ENCODE measurements around the gene FAAP100.

The FAAP100 gene

GRCh38 chr17:81509972-81510784, 42.0 kb downstream of the FAAP100 start:
- DNase-seq, result no peak

GRCh38 chr17:81509207-81509971, 42.8 kb downstream of the FAAP100 start:
- no peak for DNase-seq

- DNase-seq, result no peak
Observed at GRCh38 chr17:81508639-81509206, 43.4 kb downstream of the FAAP100 start.

DNA sequence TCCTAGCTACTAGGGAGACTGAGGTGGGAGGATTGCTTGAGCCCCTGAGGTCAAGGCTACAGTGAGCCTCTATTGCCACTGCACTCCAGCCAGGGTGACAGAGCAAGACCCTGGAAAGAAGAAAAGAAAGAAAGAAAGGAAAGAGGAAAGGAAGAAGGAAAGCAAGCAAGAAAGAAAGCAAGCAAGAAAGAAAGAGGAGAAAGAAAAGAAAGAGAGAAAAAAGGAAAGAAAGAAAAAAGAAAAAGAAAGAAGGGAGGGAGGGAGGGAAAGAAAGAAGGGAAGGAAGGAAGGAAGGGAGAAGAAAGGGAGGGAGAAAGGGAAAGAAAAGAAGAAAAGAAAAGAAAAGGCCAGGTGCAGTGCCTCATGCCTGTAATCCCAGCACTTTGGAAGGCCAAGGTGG, 48.5 kb downstream of the FAAP100 start:
- DNase-seq, result no peak

DNA sequence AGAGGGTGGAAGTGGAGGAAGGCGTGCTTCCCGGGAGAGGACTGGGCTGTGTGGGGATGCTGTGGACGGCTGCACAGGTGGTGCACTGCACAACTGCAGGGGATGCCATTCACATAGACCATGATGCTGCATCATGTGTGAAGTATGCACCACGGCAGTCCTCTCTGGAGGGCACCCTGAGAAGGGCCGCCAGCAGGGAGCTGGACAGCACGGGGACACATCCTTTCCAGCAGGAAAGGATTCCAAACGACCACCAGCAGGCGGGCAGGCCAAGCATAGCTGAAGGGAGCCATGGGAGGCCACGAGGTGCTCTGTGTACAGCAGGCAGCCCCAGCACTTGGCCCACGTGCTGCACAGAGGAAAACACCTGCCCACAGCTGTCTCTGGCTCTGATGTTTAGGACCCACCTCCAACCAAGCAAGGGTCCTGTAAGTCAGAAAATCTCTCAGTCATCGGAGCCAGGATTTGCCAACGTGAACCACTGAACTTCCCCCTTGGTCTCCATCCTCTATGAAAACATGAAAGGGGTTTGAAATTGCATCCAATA, 49.6 kb downstream of the FAAP100 start:
- no peak for DNase-seq

GRCh38 chr17:81500047-81500446, 52.1 kb downstream of the FAAP100 start:
- no peak for DNase-seq

- no peak for DNase-seq
Observed at GRCh38 chr17:81499601-81499970, 52.6 kb downstream of the FAAP100 start.

GRCh38 chr17:81498953-81499600, 53.1 kb downstream of the FAAP100 start:
- DNase-seq, result no peak

DNA sequence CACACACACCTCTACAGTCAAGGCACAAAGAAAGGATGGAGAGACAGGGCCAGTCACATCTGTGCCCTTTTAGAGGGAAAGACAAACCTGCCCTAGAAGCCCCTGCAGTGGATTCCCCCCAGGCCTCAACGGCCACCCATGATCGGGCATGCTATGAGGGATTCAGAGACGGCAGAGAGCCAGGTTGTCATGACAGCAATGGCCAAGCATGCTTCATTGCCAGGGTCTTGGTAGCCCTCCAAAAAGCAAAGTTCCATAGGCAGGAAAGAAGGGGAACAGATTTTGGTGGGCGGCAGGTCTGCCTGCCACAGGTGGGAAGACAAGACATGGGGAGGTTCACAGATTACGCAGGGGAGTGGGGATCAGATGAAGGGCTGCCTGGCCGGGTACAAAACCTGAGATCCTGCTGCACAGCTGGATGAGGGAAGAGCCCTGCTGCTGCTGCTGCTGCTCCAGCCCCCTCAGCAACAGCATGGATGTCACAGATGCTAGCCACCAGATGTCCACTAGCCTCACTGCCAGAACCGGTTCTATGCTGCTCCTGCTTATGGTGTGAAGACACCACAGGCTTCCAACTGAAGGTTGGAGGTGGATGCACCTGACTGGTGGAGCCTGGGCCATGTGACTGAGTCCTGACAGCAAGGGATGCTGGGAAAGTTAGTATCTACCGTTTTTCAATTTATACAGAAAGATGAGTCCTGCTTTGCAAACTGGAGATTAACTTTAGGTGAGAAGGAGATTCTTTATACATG, 57.4 kb downstream of the FAAP100 start:
- peak; percentile 32 for DNase-seq

- DNase-seq, result no peak
Observed at GRCh38 chr17:81493198-81494038, 58.7 kb downstream of the FAAP100 start.

DNA sequence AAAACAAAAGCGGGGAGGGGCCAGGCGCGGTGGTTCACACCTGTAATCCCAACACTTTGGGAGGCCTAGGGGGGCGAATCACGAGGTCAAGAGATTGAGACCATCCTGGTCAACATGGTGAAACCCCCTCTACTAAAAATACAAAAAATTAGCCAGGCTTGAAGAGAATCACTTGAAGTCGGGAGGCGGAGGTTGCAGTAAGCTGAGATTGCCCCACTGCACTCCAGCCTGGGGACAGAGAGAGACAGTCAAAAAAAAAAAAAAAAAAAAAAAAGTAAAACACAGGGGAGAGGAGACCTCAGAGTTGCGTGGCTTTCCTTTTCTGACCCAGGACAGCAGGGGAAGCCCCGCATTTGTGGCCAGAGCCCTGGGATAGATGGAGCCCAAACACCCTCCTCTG, 59.4 kb downstream of the FAAP100 start:
- no peak for DNase-seq

- no peak for DNase-seq
Observed at GRCh38 chr17:81492202-81492601, 60.0 kb downstream of the FAAP100 start.

DNA sequence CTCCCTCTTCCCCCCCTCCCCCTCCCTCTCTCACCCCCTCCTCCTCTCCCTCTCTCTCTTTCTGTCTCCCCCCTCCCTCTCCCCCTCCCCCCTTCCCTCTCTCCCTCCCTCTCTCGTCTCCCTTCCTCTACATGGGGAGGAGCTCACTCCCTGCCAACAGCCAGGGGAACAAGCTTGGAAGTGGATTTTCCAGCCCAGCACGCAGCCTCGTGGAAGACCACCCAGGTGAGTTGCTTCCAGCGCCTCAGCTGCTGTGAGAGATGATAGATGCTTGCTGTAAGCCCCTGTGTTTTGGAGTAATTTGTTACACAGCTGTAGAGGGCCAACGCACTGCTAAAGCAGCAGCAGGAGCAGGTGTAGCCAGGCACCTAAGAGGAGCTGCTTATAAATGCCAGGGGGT, 60.4 kb downstream of the FAAP100 start:
- no peak for DNase-seq

GRCh38 chr17:81491181-81491581, 61.0 kb downstream of the FAAP100 start:
- no peak for DNase-seq

- no peak for DNase-seq
Observed at GRCh38 chr17:81489998-81490992, 61.9 kb downstream of the FAAP100 start.

Measured in NK-92 treated with Interleukin-12 subunit alpha and Interleukin-12 subunit beta, amount 100 ng/mL, for 24 hours (cell line).